Astrocyte of the cerebellum (primary cell): ENCODE results near the gene CAT.

Experiments
- DNase-seq: peaks from one replicate; pipeline ENCODE4 v3.0.0-alpha.2; 2011; ENCODE audit warnings: low read depth
- H3K4me3 ChIP-seq: 2 replicates; pipeline ENCODE4 v1.5.1; 2011; ENCODE audit warnings: mild to moderate bottlenecking, low read depth, low read length, moderate library complexity
- CTCF ChIP-seq: IDR thresholded peaks from 2 replicates; pipeline ENCODE4 v1.5.1; 2012; ENCODE audit warnings: low read length, low read depth, moderate library complexity, mild to moderate bottlenecking; ENCODE audit errors: missing control alignments
- in situ Hi-C: cut with HindIII; loops from 2 replicates; pipeline ENCODE4 v1.10.0; 2017; ENCODE audit warnings: low sequenced_read_pairs

The CAT gene

GRCh38 chr11:34451053-34451452 lies 12.3 kb downstream of the CAT start:
- H3K4me3 ChIP-seq, result no peak overlapping the region
- in situ Hi-C loops, result no loop called here
- TF ChIP-seq CTCF, result no peak
- DNase-seq, result no peak

GRCh38 chr11:34454308-34455032 lies 15.7 kb downstream of the CAT start:
- no peak for DNase-seq
- in situ Hi-C loops, result no loop called here
- TF ChIP-seq CTCF, result no peak
- H3K4me3 ChIP-seq, result no peak overlapping the region

GRCh38 chr11:34457607-34458006 lies 18.9 kb downstream of the CAT start:
- H3K4me3 ChIP-seq, result no peak overlapping the region
- in situ Hi-C loops, result no loop called here
- DNase-seq, result no peak
- TF ChIP-seq CTCF, result no peak

GRCh38 chr11:34458525-34458924 lies 19.8 kb downstream of the CAT start:
- in situ Hi-C loops, result no loop called here
- no peak for TF ChIP-seq CTCF
- DNase-seq, result no peak
- no peak overlapping the region for H3K4me3 ChIP-seq

GRCh38 chr11:34459507-34460162 lies 20.9 kb downstream of the CAT start:
- H3K4me3 ChIP-seq, result no peak overlapping the region
- no peak for TF ChIP-seq CTCF
- no peak for DNase-seq
- in situ Hi-C loops, result no loop called here

- in situ Hi-C loops, result no loop called here
- TF ChIP-seq CTCF, result no peak
- H3K4me3 ChIP-seq, result no peak overlapping the region
- DNase-seq, result no peak
Measured at GRCh38 chr11:34460278-34460677, 21.5 kb downstream of the CAT start.
